GM21381 (cell line): Measurements from ENCODE around the gene FANCC.
"Not testable (repeated sequence)": the region's sequence is repeated elsewhere in the genome, so short reads cannot be mapped to it uniquely, and the experiment has no call there.

ENCODE experiments used
- ATAC-seq: cut with Tn5 transposase; IDR thresholded peaks from one replicate; pipeline ENCODE4 v1.9.1; 2021; ENCODE audit warnings: mild to moderate bottlenecking, moderate library complexity; ENCODE audit not compliant: unreplicated experiment

Gene FANCC

DNA sequence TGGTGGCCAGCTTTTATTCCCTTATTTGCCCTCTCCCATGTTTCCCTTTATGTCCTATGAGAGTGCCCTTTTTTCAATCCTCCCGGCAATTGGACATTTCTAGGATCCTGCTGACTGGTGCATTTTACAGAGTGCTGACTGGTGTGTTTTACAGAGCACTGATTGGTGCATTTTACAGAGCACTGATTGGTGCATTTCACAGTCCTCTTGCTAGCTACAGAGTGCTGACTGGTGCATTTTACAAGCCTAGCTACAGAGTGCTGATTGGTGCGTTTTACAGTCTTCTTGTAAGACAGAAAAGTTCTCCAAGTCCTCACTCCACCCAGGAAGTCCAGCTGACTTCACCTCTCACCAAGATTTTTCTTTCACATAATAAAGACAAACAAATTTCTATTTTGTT is 15.4 kb upstream of the FANCC start:
- ATAC-seq, result no peak

DNA sequence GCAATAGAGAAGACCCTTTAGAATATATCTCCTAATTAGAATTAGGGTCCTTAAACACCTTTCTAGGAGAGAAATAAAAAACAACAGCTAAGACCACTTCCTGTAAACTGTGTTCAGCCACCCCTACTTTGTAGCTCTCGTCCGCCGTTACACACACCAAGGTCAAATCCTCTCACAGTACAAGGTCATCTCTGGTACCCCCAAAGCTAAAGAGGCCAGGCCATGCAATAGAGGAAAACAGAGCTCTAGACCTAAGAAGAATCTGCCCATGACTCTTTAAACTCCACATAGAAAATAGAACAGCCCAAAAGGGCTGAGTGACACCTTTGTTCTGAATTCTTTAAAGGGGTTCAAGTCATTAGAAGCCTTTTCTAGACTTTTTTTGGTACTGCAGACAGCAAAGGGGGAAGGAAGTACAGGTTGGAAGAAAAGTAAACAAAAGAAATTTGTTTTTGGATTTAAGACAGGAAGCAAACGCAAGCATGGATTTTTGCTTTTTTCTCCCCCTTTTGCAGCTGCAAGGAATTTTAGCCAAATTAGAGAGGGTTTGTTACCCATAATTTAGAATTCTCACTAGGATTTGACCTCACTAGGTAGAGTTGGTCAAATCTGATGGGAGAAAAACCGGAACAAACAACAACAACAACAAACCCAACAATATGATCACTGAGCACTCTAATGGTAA is 13.4 kb upstream of the FANCC start:
- no peak for ATAC-seq

DNA sequence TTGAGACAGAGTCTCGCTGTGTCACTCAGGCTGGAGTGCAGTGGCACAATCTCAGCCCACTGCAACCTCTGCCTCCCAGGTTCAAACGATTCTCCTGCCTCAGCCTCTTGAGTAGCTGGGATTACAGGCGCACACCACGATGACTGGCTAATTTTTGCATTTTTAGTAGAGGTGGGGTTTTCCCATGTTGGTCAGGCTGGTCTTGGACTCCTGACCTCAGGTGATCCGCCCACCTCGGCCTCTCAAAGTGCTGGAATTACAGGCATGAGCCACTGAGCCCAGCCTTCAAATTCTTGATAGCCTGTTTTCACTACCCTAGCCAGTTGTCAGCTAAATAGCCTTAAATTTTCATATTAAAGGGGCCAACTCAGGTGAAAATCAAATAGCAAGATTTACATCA is 11.6 kb upstream of the FANCC start:
- not testable (repeated sequence) for ATAC-seq

DNA sequence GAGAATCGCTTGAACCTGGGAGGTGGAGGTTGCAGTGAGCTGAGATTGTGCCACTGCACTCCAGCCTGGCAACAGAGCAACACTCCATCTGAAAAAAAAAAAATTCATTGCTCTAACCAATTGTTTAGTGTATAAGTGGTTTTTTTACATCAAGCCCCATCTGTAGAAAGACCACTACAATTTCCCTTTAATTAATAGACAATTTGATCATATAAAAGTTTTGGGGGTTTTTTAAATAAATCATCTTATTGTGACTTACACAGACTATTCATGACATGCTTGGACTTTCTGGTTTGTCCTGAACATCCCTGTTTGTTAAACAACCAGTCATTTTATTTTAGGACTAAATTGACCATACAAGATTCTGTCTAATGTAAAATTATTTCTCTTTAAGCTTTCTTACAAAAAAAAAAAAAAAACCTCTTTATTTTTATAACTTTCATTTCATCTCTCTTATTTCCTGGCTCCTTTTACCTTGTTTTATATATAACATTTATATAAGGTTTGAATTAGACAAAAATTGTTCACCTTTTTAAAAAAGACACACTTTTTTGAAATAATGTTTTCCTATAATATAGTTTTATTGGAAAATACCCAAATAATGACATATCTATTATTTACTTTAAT is 9.8 kb upstream of the FANCC start:
- no peak for ATAC-seq

DNA sequence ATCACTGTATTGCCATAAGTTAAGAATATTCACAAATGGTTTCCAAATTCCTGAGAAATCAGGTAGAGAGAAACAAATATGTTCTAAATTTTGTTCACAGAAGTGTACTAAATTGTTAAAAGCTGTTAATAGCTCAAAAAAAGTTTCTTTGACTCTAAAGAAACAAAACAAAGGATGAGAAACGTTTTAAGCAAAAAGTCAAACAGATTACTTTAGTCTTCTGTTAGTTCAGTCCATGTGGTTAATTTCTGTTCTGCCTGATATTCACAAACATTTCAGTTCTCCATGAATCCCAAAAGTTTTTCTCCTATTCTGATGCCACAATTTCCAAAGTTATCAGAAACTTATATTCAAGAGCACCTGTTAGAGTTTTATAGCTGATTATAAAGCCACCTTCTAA is 7.7 kb upstream of the FANCC start:
- no peak for ATAC-seq

DNA sequence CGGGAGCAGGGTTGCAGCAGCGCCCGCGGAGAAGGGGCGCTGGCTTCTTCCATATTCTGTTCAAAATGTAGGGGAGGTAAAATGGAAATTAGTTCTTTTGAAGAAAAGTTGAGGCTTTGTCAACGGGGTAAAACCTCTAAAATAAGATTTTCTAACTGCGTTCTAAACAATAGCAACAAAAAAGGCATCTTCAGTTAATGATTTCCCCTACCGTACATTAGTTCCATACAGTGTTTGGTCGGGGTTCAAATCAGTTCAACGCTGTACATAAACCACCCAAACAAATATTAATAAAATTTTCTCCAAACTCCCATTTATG is 343 bp upstream of the FANCC start:
- no peak for ATAC-seq

DNA sequence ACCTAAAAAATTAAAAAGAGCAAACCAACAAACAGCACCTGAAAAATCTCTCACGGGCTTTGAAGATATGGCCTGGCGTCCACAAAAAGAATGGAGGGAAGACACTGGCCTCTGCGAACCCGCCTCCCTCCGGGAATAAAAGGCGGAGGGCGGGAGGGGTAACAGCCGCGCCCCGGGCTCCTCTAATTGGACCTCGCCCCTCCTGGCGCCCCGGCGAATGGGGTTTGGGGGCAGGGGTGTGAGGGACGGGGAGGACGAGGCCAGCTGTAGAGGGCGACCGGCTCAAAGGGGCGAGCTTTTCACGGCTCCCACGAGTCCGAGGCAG is 753 bp downstream of the FANCC start:
- peak; percentile 55 for ATAC-seq

DNA sequence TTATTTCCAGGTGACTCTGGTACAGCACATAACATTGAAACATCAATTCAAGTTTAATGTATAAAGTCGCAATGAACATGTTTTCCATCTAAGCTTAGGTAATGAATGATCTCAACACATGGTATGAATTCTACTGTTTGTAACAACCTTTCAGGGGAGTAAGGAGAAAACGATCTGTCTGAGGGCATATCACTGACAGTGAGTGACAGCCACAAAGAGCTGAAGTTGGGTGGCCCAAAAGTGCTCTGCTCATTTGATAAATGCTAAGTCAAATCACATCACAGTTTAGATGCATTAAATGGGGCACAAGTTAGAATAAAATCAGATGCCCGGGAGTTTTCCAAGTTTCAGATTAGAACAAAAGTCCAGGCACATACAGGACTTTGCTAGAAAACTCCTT is 1.2 kb downstream of the FANCC start:
- ATAC-seq, result no peak

DNA sequence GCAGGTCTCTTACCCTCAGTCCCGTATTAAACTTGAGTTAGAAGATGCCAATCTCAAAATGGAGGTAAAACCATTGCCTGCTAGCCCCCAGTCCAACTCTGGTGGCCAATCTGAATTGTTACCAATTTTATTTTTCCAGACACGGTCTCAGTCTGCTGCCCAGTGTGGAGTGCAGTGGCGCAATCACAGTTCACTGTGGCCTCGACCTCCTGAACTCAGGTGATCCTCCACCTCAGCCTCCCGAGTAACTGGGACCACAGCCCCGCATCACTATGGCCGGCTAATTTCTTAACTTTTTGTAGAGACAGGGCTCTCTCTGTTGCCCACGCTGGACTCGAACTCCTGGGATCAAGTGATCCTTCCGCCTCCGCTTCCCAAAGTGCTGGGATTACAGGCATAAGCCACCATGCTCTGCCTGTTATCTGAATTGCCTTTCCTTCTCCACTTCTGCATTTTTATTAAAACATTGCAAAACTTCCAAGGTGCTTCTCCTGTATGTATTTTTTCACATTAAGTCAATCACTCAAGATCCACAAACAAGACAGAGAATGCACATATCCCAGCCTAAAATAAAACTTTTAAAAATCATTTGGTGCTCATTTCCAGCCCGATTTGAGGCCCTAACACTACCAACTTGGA is 2.3 kb downstream of the FANCC start:
- no peak for ATAC-seq

DNA sequence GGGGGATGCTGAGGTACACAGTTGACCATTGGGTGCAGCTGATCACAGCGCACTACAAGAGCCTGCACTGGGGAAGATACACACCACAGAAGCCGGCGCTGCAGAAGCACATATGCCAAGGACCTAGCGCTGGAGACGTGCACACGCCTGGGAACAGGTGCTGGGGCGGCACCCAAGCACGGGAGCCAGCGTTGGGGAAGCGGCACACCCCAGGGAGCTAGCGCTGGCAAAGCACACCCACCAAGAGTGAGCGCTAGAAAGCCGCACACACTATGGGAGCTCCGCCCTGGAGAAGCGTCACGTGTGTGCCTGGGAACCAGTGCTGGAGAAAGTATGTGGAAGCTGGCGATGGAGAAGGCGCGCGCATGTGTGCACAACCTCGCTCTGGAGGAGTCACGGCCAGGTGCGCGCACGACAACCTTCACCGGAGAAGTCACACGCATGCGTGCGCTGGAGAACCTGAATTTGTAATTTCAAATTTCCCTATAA is 4.5 kb downstream of the FANCC start:
- no peak for ATAC-seq

DNA sequence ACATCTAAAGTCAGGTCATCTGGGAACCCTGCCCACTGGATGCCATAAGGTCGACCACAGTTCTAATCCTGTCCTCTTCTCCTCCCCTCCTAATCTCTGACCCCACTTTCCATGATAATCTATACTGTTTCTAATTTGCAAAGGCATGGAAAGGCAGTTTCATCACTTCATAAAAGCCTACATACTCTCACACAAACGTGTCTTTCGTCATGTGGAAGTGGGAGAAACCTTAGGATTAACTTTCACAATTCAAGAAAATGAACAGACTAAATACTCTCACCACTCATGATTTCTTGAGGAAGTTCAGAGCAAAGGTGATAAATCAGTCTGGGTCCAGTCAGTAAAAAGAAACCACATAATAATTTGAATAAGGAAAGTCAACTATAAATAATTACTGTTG is 5.5 kb downstream of the FANCC start:
- ATAC-seq, result no peak

DNA sequence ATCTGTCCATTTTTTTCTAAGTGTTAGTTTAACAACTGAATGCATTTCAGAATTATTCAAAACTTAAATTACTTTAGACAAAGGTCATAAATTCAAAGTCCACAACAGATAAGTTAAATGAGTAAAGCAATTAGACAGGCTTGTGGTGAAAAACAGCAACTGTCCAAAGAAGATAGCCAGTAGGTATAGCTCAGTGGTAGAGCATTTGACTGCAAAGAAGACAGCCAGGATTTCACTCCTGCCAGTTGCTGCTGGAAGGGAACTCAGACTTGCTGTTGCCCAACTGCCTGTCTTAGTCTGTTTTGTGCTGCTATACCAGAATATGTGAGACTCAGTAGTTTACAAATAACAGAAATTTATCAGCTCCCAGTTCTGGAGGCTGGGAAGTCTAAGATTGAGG is 10.0 kb downstream of the FANCC start:
- ATAC-seq, result no peak

DNA sequence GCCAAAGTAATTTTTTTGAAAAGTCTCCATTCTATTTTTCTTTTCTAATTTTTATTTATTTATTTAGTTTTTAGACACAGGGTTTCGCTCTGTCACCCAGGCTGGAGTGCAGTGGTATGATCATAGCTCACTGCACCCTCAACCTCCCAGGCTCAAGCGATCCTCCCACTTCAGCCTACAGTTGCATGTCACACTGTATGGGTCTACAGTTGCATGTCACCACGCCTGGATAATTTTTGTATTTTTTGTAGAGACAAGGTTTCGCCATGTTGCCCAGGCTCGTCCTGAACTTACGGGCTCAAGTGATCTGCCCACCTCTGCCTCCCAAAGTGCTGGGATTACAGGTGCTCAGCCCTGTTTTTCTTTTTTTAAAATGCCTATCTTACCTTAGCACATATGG is 10.7 kb downstream of the FANCC start:
- no peak for ATAC-seq

DNA sequence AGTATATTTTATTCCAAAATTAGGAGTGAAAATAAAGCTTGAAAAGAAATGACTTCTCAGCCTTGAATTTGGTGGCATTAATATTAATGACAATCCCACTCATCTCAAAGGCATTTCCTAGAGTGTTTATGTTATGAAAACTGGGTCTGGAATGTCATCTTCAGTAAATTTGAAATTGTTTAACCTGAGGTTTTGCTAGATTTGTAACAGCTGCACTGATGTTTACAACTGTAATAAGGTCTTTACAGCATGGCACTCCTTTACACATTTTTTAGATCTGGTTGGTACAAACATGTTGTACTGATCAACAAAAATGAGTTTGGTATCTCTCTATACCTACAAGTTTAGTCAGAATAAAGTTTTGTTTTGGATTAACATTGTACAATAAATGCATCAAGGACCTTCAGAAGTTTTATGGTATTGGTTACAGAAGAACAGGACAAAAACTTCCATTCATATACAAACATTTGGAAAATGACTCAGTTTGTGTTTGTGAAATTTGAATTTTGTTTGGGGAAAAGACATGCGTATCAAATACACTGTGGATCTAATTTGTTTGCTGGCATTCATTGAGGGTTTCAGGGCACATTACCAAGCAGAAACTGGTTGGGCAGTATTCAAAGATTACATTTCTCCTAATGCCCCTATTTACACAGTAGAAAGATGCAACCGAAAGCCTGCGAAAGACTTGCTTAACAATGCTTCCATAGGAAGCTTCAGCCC is 11.6 kb downstream of the FANCC start:
- no peak for ATAC-seq

DNA sequence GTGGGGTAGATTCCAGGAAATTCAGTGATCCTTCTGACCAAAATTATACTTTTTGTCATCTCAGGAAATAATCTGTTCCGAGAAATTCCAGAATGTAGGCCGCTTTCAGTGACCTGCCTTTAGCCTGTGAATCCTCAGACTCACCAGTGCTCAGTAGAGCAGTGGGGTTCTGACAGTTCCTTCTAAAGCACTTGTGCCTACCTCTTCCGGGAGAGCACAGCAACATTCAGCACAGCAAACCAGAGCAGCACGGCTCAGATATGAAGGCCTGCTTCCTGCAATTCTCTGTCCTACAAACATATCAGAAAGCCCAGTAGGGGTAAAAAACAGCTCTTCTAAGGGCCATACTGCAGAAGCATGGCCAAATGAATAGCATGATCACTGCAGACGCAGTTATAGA is 15.0 kb downstream of the FANCC start:
- no peak for ATAC-seq

DNA sequence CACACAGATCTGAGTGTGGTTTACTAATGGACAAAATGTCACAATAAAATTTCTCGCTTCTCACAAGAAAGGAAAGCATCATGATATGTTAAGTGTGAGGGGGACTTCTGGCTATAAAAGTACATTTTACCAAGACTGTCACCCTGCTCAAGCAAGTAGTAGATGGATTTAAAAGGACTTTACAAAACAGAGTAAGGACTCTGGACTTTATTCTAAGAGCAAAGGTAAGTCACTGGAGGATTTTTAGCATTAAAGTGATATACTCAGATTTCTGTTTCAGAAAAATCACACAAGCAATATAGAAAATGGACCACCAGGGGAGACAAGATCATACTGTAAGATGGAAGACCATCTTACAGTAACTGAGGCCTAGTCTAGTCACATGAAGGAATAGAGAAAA is 19.7 kb downstream of the FANCC start:
- ATAC-seq, result no peak

DNA sequence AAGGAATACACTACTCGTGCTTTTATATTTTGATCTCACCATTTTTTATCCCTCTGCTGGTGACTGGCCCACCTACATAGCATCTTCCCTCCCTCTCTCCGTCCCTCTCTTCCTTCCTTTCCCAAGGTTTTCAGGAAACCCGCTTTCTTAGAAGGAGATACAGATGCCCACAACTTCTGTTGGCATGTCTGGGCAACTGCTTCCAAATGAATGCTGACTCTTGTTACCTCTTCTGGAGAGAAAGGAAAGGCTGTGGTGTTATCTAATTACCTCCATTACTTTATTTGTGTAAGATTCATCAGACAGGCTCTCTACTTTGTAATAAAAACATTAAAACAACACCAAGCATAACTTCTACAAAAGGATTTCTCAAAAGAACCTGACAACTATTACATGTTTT is 20.2 kb downstream of the FANCC start:
- ATAC-seq, result no peak

DNA sequence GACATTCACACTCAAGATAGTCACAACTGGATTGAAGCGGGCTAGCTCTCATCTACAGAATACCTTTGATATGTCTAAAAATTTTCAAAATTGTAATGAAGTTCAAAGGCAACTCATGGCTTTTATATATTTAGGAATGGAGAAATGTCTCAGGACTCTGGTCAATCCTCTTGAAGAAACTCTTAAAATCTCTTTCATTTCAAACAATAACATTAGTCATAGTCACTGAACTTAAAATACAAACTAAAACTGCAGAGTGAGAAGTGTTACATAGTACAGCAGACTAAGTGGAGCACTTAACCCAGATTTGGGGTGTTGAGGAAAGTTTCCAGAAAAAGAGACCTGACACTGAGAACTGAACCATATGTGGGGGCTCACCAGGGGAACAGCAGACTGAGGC is 20.7 kb downstream of the FANCC start:
- ATAC-seq, result no peak

DNA sequence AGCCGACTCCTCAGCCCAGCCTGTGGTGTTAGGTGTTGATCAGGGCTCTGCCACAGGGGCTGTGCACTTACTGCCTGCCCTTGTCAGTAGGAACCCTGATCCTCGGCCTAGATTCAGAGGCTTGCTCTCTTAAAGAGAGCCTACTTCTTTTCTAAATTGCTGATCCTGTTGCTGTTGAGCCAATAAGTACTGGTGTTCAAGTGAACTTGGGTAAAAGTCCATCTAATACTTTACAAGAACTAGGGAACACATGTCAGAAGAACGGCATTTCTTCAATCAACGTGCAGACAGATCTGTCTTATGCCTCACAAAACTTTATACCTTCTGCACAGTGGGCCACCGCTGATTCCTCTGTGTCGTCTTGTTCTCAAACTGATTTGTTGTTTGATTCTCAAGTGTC is 24.2 kb downstream of the FANCC start:
- not testable (repeated sequence) for ATAC-seq

DNA sequence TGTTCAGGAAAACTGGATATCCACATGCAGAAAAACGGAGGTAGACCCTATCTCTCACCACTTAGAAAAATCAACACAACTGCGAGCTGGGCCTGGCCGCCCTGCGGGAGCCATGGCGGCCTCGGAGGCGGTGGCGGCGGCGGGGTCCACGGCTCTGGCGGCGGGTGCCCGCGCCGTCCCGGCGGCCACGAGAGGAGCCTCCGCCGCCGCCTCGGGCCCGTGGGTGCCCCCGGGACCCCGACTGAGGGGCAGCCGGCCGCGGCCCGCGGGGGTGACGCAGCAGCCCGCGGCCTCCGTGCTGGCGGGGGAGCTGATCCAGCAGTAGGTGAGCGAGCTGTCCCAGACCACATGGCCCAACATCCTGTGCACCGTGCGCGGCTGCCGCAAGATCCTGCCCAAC is 25.3 kb downstream of the FANCC start:
- ATAC-seq, result no peak

DNA sequence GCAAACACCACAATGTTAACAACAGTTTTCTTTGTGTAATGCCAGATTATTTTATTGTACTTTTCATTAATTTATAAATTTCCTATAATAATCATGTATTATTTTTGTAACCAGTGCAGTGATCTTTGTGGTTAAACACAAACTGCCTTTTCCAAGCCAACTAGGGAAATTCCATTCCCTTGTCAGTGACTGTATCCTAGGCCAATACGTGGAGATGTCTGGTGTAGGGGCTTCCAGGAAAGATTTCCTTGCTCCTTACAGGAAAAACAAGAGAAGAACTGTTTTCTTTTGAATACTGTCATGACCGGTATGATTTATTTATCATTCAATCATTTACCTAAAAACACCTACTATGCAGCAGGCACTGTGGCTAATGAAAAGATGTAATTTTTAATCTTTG is 31.4 kb downstream of the FANCC start:
- no peak for ATAC-seq

DNA sequence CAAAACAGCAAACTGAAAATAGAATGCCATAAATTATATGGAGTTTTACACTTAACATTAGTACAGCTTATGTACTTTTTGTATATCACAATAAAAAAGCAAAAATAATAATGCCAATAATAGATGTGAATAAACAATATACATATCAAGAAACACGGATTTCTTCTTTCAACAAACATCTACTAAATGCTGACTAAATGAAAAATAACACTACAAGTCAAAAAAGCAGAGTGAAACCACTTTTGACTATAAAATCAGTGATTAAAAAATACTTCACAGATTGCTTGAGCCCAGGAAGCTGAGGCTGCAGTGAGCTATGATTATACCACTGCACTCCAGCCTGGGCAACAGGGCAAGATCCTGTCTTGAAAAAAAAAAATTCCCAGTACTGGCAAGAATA is 32.2 kb downstream of the FANCC start:
- ATAC-seq, result no peak
